ENCODE results near the gene HES1.

GRCh38 chr3:194145702-194146101 lies 9.8 kb downstream of the HES1 start:
- no peak for TF ChIP-seq POLR2A (IDR thresholded peaks at IDR 0.05)
- TF ChIP-seq POLR2AphosphoS5 (IDR thresholded peaks at IDR 0.05), result no peak
